Duodenal mucosa (tissue), 2 donors: ENCODE data around the gene EXT2.

Source experiments
- H3K27ac ChIP-seq: one replicate; pipeline ENCODE4 v1.7.0; 2013; ENCODE audit warnings: low read depth, low read length
- H3K27me3 ChIP-seq, 2 donors: one replicate each; pipeline ENCODE4 v1.7.0; 2013; ENCODE audit warnings: low read length in 2 of 2, control low read depth in 1 of 2; ENCODE audit not compliant: insufficient read depth in 2 of 2, control insufficient read depth in 1 of 2
- H3K36me3 ChIP-seq, 2 donors: one replicate each; pipeline ENCODE4 v1.7.0; 2013; ENCODE audit warnings: low read length in 2 of 2, control low read depth in 1 of 2; ENCODE audit not compliant: insufficient read depth in 2 of 2, control insufficient read depth in 1 of 2
- H3K4me1 ChIP-seq, 2 donors: one replicate each; pipeline ENCODE4 v1.7.0; 2013; ENCODE audit warnings: low read length in 2 of 2, control low read depth in 1 of 2; ENCODE audit not compliant: insufficient read depth in 2 of 2, control insufficient read depth in 1 of 2
- H3K4me3 ChIP-seq, 2 donors: one replicate each; pipeline ENCODE4 v1.7.0; 2013; ENCODE audit warnings: low read length in 2 of 2, low read depth in 1 of 2
- H3K9ac ChIP-seq, 2 donors: one replicate each; pipeline ENCODE4 v1.7.0; 2013; ENCODE audit warnings: low read length in 2 of 2, low read depth in 1 of 2
- H3K9me3 ChIP-seq, 2 donors: one replicate each; pipeline ENCODE4 v1.7.0; 2013; ENCODE audit warnings: low read length in 2 of 2, control low read depth in 1 of 2; ENCODE audit not compliant: control insufficient read depth in 1 of 2

EXT2 gene

DNA sequence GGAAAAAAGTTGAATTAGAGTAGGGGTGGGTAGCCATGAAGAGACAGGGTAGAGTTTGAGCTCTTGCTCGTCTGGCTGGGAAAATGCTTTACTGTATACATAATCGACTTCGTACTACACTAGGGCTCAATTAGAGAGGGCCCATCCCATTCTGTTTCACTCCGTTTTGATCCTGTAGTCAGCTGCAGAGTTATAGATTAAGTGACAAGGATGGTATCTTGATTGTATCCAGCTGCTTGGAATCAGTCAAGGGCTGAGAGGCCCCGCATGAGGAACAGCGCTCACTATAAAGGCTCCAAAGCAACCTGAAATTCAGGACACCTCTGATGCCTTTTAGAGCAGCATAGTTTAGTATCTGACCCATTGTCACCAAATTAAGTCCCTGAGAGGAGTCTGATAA is 132.9 kb downstream of the EXT2 start:
- Histone ChIP-seq H3K9ac (no peak overlapping the region), H3K27ac (no peak overlapping the region)

GRCh38 chr11:44229098-44229497 is 133.6 kb downstream of the EXT2 start:
- Histone ChIP-seq H3K4me3 (no peak overlapping the region), H3K4me1 (no peaks in the 10 kb centered on the region), H3K27me3 (no peaks in the 10 kb centered on the region), H3K36me3 (peaks cover 4 to 8% of the 10 kb centered on the region in 2 donors), H3K9ac (no peak overlapping the region), H3K9me3 (no peaks in the 10 kb centered on the region), H3K27ac (no peak overlapping the region)

More for the DNA sequence above, 132.9 kb downstream of the EXT2 start:
- H3K4me1 ChIP-seq = no peaks in the 10 kb centered on the region
- H3K4me3 ChIP-seq = no peak overlapping the region
- no peaks in the 10 kb centered on the region for H3K9me3 ChIP-seq
- H3K27me3 ChIP-seq = no peaks in the 10 kb centered on the region
- peaks cover 4 to 8% of the 10 kb centered on the region in 2 donors for H3K36me3 ChIP-seq

DNA sequence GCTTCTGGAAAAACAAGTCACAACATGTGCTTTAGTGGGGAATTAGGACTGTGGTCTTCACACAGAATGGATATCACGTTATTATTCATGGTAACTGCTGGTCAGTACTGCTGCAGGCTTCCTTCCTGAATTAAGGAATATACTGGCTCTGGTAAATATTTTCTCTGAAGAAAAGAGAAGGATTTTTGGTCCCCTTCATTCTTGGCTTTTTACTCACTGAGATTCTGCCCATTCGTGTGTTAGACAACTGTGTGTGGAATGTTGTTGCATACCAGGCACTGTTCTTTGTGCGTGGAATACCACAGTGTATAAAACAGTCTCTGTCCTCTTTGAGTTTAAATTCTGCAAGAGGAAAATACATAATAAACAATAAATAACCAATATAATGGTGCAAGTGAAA is 134.1 kb downstream of the EXT2 start:
- no peak overlapping the region for H3K9ac ChIP-seq
- H3K4me1 ChIP-seq = no peaks in the 10 kb centered on the region
- no peak overlapping the region for H3K4me3 ChIP-seq
- H3K9me3 ChIP-seq = no peaks in the 10 kb centered on the region
- no peaks in the 10 kb centered on the region for H3K27me3 ChIP-seq
- H3K27ac ChIP-seq = no peak overlapping the region
- peaks cover 4 to 8% of the 10 kb centered on the region in 2 donors for H3K36me3 ChIP-seq

DNA sequence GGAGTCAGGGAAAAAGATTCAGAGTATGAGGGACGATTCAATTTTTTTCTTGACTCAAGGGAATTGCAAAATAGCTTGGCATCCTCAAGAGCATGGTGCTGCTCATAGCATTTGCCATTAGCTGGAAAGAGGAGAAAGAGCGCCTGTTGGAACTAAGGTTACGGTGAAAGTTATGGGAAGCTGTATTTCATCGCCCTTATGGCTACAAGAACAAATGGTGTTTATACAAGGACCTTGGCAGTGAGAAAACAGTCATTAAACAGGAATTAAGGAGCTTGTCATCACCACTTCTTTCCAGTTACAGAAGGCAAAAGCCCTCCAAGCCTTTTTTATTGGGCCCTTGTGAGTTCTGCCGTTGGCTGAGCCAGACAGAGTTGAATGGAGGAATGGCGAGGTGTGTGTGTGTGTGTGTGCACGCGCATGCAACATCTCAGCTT is 140.3 kb downstream of the EXT2 start:
- peaks cover 11 to 22% of the 10 kb centered on the region in 2 donors for H3K36me3 ChIP-seq
- no peaks in the 10 kb centered on the region for H3K27me3 ChIP-seq
- no peaks in the 10 kb centered on the region for H3K4me1 ChIP-seq
- H3K9ac ChIP-seq = no peak overlapping the region
- no peak overlapping the region for H3K4me3 ChIP-seq
- no peak overlapping the region for H3K27ac ChIP-seq
- no peaks in the 10 kb centered on the region for H3K9me3 ChIP-seq

- Histone ChIP-seq H3K36me3 (peaks cover 11 to 23% of the 10 kb centered on the region in 2 donors), H3K27me3 (no peaks in the 10 kb centered on the region), H3K4me1 (no peaks in the 10 kb centered on the region), H3K9ac (no peak overlapping the region), H3K9me3 (no peaks in the 10 kb centered on the region), H3K4me3 (no peak overlapping the region), H3K27ac (no peak overlapping the region)
These were observed 140.8 kb downstream of the EXT2 start for GRCh38 chr11:44236296-44236695.

DNA sequence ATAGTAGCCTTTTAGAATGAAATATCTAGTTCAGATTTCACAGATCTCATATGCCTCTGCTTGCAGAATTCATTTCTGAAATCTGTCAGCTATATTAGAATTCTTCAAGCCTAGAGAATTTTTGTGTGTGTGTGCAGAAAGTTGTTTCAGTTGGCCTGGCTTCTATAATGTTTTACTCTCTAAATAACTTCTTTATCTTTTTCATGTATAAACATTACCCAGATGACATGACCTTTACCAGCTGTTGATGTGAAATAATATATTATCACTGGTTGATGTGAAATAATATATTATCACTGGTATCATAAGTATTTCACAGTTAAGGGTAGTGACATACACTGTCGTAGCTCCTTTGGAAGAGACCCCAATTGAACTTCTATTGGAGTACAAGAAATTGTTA is 141.7 kb downstream of the EXT2 start:
- peaks cover 11 to 30% of the 10 kb centered on the region in 2 donors for H3K36me3 ChIP-seq
- H3K27me3 ChIP-seq = no peaks in the 10 kb centered on the region
- H3K27ac ChIP-seq = no peak overlapping the region
- H3K4me3 ChIP-seq = no peak overlapping the region
- no peaks in the 10 kb centered on the region for H3K4me1 ChIP-seq
- no peaks in the 10 kb centered on the region for H3K9me3 ChIP-seq
- H3K9ac ChIP-seq = no peak overlapping the region

GRCh38 chr11:44241851-44242250 is 146.4 kb downstream of the EXT2 start:
- Histone ChIP-seq H3K9me3 (no peaks in the 10 kb centered on the region), H3K4me1 (no peaks in the 10 kb centered on the region), H3K27ac (no peak overlapping the region)

DNA sequence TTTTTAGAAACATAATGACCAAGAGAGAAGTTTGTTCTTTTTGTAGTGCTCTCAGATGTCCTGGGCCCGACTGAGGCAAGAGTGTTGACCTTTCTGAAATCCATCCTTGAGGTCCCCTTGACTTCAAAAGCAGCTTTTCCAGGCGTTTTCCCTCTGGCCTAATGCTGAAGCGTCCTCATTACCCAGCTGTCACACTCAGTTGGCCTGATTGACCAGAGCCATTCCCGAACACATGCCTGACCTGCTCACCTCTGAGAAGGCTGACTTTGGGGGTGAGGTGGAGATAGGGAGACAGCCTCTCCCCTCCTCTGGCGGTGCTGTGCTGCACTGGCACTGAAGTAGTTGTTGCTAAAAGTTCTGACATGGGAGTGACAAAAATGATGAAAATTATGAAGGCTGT is 147.6 kb downstream of the EXT2 start:
- no peaks in the 10 kb centered on the region for H3K4me1 ChIP-seq
- no peak overlapping the region for H3K27ac ChIP-seq
- H3K27me3 ChIP-seq = no peaks in the 10 kb centered on the region
- no peak overlapping the region for H3K4me3 ChIP-seq
- no peaks in the 10 kb centered on the region for H3K9me3 ChIP-seq
- H3K36me3 ChIP-seq = peaks cover 12 to 27% of the 10 kb centered on the region in 2 donors
- H3K9ac ChIP-seq = no peak overlapping the region

More at GRCh38 chr11:44241851-44242250, 146.4 kb downstream of the EXT2 start:
- Histone ChIP-seq H3K4me3 (no peak overlapping the region), H3K36me3 (peaks cover 10 to 33% of the 10 kb centered on the region in 2 donors), H3K27me3 (no peaks in the 10 kb centered on the region), H3K9ac (no peak overlapping the region)

DNA sequence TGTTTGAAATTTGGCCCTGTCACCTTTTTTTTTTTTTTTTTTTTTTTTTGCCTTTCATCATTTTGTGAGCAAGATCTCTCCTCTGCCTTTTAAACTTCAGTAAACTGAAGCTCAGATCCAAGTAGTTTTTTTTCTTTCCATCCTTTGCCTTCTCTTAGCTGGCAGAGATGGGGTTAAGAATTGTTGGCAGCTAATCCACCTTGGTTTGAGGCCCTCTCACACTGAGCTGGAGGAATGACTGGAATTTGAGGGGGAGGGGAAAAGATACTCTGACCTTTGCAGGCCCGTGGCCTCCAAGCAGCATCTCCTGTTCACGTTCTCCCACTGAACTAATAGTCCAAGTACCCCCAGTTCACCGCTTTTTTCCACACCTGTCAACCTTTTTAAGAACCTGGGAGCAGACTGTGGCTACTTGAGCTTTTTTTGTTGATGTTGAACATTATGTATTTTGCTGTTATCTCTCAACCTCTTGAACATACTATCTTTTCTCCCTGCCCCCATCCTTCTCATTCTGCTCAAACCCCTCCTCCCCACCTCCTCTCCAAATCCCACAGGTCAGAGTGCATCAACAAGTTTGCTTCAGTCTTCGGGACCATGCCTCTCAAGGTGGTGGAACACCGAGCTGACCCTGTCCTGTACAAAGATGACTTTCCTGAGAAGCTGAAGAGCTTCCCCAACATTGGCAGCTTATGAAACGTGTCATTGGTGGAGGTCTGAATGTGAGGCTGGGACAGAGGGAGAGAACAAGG is 148.3 kb downstream of the EXT2 start:
- H3K4me1 ChIP-seq = no peaks in the 10 kb centered on the region
- H3K4me3 ChIP-seq = no peak overlapping the region
- H3K27ac ChIP-seq = no peak overlapping the region
- H3K36me3 ChIP-seq = peaks cover 12 to 32% of the 10 kb centered on the region in 2 donors
- no peaks in the 10 kb centered on the region for H3K9me3 ChIP-seq
- no peak overlapping the region for H3K9ac ChIP-seq
- H3K27me3 ChIP-seq = no peaks in the 10 kb centered on the region

GRCh38 chr11:44244639-44245310 is 149.3 kb downstream of the EXT2 start:
- Histone ChIP-seq H3K27ac (no peak overlapping the region), H3K9me3 (no peaks in the 10 kb centered on the region), H3K9ac (no peak overlapping the region), H3K4me3 (no peak overlapping the region), H3K4me1 (no peaks in the 10 kb centered on the region), H3K27me3 (no peaks in the 10 kb centered on the region), H3K36me3 (peaks cover 12 to 31% of the 10 kb centered on the region in 2 donors)
